NCI-H748 (cell line): ENCODE results near the gene IFT27.
"Not testable (repeated sequence)": the region's sequence is repeated elsewhere in the genome, so short reads cannot be mapped to it uniquely, and the experiment has no call there.

ENCODE experiments used
- DNase-seq: peaks from one replicate; lab custom pipeline; 2025; ENCODE audit not compliant: unreplicated experiment; lab: John Stamatoyannopoulos, UW

The IFT27 gene

DNA sequence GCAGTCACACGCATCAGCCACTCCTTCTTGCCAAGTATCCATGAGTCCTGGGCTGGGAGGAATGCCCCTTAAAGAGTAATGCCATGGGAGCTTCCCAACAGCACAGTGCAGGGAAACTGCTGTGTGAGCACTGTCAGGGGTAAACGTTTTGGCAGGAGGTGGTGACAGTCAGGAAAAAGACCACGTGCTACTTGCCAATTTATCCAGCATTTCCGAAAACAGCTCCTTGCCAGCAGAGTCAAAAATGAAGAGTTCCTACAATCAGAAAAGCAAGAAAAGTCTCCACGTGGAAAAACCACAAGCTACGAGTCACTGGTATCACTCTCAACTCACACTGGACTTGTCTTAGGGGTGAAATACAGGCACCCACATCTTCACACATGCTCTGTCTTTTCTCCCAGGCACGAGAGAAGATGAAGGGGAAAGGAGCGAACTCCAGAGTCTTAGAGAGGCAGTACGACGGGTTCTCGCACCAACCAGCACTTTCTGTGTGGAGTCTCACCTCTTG lies 9.9 kb downstream of the IFT27 start:
- no peak for DNase-seq

- no peak for DNase-seq
Observed at GRCh38 chr22:36765131-36765942, 10.6 kb downstream of the IFT27 start.

DNA sequence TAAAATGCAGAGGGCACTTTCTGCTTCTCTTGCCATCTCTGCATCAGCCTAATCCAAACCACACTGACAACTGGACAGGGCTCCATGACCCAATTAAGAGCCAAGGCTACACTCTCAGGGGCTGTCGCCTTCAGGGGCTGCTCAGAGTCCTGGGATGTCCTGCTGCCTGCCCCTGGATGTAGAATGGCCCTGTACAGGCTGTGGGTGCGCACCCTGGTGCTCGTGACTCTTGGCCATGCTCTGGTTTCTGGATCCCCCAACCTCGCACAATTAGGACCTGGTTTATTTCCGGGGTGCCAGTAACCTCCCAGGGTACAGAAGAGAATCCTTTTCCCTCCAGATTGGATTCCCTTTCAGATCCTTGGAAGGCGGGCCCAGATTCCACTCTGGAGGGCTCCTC lies 11.3 kb downstream of the IFT27 start:
- no peak for DNase-seq

GRCh38 chr22:36764060-36764459 lies 11.9 kb downstream of the IFT27 start:
- DNase-seq, result no peak

DNA sequence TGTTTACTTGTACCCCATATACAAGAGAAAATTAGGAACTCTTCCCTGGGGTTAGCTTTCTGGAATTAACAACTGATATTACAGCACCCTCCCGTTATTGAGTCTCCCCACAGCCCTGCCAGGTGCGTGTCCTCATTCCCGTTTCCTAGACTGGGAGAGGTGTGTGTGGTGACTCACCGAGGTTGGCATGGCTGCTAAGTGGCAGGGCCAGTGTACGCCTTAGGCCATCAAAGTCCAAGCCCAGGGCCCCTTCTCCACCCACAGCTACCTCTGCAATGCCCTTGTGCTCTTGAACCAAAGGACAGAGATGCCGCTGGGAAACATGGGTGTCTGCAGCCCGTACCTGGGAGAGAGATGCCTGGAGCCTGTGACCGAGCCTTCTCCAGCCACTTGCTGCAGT lies 12.3 kb downstream of the IFT27 start:
- DNase-seq, result no peak

GRCh38 chr22:36762687-36763260 lies 13.1 kb downstream of the IFT27 start:
- DNase-seq, result no peak

DNA sequence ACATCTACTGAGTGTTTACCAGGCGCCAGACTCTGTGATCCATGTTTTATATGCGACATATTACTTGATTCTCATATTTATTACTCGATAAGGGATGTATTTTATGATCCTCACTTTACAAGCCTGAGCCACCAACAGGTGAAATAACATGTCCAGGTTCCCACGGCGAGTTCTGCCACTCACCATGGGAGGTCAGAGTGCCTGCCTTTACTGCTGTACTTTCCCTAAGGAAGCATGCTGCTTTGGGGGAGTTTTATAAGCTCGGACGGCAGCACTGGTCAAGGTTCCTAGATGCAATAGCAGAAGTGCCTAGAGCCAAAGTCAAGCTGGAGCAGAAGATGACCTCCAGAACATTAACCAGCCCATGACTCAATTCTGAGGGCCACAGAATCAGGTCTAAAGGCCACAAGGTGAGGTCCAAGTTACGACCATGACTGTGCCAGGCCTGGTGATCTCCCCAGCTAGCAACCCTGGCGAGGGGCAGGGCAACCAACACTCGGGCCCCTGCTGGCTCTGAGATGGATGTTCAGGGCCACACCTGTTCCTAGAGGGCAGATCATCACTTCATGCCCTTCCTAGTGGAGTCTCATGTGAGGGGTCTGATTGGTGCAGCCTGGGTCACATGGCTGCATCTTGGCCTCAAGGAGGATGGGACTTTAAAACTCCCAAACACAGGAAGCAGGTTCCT lies 14.2 kb downstream of the IFT27 start:
- no peak for DNase-seq

DNA sequence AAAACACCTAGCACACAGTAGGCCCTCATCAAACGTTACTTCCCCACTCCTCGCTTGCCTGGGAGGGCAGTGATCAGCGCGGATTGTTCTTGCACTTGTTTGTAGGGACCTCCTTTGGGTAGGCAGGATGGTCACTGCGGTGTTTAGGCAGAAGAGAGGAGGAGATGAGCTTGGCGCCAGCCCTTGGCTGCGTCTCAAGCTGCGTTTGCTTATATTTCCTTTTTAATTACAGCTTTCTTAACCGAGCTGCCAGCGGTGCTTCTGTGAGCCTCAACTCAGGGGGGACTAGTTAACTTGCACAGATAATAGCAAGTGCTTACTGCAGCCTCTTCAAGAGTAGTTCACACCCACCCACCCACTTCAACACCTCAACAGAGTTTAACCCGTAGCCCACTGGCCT lies 15.1 kb downstream of the IFT27 start:
- DNase-seq, result no peak

DNA sequence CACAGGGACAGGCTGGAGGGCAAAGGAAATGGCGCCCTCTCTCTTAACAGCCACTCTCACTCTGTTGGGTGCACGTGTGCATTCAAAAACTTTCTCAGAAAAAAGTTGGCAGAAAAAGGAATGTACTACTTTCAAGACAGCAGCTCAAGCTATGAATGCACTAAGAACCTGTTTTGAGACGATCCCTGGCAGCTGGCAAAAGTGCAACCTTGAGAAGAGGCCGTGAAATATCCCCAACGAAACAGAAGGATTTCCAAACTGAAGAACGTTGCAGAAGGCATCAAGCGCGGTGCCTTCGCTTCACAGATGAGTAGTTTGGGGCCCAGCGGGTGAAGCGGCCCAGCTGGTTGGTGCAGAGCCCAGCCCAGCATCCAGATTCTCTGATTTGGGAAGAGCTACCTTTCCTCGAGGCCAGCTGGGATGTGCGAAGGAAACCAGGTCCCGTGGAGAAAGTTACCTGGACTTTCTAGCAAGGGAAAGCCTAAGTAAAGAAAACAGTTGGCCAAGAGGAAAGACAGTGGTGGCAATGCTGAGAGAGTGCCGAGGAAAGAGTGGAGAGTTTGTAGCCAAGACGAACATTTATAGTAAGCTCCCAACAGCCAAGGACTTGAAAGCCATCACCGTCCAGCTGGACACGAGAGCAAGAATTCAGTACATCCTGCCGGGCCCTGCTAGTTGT lies 16.3 kb downstream of the IFT27 start:
- no peak for DNase-seq

- DNase-seq, result no peak
Observed at GRCh38 chr22:36758792-36759271, 17.1 kb downstream of the IFT27 start.

DNA sequence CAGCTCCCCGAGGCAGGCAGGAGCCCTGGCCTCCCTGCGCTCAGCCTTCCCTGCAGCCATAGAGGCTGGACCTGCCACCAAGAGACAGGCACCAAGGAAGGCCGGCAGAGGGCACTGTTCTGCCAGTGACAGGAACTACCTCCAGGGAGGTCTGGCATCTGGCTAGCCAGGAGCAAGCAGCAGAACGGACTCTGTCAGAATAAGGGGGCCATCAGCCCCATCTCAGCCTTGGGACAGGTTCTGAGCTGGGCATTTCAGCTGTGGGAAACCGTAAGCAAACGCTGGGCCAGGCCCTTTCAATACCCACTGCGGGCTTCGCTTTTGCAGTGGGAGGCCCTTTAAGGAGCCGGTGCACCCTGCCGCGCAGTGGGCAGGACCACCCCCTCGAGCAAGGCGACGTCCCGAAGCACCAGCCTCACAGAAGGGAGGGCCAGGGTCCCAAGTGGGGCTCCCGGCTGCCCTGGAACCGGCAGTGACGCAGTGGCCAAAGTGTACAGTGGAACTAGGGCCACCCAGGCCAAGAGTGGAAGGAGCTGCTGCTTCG lies 18.2 kb downstream of the IFT27 start:
- peak; percentile 64 for DNase-seq

- no peak for DNase-seq
Observed at GRCh38 chr22:36756746-36757655, 18.9 kb downstream of the IFT27 start.

DNA sequence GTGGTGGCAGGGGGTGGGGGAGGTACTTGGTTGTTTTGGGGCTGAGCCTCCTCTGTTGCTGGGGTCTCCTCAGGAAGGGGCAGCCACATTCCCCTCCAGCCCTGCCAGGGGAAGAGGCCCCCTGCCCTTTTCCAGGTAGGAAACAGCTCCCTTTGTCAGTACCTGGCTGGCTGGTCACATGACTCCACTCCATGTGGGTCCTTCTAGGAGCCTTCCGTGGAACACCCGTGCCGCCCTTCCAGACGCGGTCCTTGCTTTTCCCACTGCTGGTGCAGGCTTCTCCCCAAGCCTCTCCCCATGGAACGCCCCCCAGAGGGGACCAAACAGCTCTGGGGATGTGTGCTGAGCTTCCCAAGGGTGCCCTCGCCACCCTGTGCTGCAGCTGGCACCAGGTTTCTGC lies 19.9 kb downstream of the IFT27 start:
- DNase-seq, result no peak

GRCh38 chr22:36755316-36755715 lies 20.6 kb downstream of the IFT27 start:
- DNase-seq, result no peak

- not testable (repeated sequence) for DNase-seq
Observed at GRCh38 chr22:36754881-36755280, 21.0 kb downstream of the IFT27 start.

DNA sequence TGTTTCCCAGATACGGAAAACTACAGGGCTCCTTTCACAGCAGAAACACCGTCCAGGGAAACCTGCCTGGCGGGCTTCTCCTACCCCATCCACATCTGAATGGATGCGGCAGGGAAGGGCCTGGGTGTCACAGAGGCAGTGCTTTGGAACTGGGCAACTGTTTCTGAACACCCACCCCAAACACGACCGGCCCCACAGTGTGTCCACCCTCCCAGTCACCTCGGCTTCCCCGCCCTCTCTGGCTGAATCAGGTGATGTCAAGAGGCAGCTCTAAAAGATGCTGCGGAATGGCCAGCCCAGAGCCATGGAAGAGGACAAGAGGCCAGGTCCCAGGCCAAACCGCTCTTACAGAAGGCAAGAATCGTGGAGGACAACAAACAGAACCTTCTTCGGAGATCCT lies 22.0 kb downstream of the IFT27 start:
- DNase-seq, result no peak

DNA sequence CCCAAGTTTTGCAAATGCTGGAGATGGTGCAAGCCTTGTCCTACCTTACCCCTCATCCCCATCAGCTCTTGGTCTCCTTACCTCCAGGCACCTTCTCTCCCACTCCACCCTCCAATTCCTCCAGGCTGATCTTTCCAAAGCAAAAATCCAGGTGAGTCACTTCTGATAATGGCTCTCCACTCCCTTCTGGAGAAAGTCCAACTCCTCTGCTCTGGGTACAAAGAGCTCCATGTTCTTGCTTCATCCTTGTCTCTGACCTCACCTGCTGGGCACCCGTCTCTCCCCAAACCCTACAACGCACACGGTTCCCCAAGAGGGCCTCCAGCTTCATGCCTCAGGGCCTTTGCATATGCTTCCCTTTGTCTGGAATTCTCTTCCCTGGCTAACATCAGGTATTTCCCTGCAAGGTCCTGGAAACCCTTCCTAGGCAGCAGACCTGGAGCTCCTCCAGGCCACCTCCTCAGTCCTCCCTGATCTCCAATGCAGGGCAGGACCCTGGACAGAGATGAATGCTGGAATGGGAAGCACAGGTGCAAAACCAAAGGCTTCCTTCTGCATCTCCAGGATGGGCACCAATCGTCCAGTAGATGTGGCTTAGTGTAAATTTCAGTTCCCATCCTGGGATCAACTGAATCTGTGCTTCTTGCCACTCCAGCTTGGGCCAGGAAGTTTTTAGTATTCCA lies 22.7 kb downstream of the IFT27 start:
- DNase-seq, result no peak

GRCh38 chr22:36746375-36746970 lies 29.4 kb downstream of the IFT27 start:
- no peak for DNase-seq
